Suppressor macrophage treated with lipopolysaccharide for 4 hours (primary cell): ENCODE measurements around the gene MAD2L2.

Source experiments
- DNase-seq: peaks from one replicate; pipeline ENCODE4 v3.0.0-alpha.2; 2020

Gene MAD2L2

DNA sequence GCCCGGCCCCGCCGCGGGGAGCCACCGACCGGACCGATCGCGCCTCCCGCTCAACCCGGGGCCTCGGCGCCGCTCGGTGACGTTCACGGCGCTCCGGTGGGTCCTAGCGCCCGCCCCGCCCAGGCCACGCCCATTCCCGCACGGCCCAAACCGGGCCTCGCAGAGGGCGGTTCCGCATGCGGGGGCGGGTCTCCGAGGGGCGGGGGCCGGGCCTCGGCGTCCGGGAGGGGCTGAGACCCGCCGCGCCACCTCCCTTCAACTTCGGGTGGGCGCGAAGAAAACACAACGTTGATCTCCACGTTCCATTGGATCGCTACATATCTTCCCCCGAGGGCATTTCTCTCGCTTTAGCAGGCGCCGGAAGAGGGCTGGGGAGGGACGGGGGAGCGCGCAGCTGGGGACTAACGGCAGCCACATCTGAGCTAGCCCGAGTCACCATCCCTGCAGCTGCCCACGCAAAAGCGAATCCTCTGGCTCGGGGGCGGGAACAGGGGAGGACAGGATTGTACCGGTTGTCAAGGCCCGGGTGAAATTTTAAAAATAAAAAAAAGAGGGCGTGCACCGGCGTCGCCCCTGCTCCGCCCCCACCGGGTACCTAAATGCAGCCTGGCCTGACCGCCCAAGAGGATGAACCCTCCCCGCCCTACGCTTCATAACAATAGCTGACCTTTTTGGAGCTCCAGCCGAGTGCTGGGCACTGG, at the start of gene MAD2L2:
Gene MAD2L2 (minus strand): TSS at position 78 of the 701 bp plus-strand sequence. CDS start 547 bp downstream, outside the sequence.
- DNase-seq, result peak; percentile 92

DNA sequence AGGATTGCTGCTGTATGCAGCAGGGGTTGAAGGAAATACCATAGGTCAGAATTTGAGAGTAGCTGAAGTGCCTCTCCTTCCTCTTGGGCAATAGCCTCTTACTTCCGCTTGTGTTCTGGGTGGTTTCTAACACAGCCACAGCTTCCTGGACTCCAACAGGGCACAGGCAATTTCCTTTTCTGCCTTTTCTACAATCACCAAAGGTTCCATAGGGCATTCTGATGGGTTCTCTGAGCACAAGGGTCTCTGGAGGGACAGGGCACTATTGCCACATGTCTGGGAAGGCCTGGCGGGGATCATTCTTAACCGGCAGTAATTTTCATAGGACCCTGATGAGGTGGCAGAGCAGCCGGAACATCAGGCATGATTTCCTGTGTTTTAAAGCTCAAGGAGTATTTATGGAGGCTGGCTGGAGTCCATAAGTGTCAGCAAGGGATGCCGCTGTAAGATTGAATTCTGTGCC, 49.5 kb upstream of the MAD2L2 start:
- peak; percentile 84 for DNase-seq

DNA sequence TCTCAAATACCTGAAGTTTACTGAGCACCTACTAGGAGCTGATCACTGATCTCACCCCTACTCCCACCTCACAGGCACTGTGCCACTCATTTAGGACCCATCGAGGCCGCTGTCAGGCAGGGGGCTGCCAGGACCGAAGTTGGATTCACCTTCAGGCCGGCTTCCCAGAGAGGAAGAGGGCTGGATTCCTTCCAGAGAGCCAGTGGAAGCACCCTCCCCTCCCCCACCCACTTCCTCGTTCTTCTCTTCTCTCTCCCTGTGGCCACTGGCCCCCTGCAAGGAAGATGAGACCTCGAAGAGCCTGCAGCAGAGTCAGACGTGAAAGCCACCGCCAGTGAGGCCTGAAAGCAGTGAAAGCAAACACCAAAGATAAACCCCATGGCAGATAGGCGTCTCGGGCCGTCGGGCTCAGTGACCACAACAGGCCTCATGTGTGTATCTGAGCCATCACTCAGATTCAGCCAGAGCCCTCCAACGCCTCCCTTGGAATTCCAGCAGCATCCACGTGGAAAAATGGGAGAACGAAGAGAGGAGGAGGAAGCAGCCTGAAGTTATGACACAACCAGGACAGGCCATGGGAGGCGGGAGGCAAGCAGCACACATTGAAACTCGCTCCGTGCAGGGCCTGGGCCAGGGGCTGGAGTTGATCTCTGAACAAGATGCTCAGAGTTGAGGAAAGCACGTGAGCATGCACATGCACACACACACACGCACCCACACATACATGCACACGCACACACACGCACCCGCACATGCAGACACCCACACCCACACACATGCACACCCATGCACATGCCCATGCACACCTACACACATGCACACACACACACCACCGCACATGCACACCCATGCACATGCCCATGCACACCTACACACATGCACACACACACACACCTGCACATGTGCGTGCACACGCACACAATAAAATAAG, 48.8 kb upstream of the MAD2L2 start:
- no peak for DNase-seq

DNA sequence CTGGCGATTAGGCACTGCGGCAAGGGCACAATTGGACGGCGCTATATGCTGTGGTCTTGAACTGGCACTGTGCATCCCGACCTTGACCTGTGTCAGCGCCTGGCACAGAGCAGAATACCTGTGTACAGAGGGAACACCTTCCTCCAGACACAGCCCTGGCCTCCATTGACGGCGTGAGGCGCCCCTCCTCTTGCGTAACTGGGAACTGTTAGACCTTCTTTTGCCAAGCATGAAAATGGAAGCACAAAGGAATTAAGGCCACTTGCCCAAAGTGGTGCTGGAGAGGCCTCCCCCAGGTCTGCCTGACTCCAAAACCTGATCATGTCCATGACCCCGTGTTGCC, 48.2 kb upstream of the MAD2L2 start:
- no peak for DNase-seq

DNA sequence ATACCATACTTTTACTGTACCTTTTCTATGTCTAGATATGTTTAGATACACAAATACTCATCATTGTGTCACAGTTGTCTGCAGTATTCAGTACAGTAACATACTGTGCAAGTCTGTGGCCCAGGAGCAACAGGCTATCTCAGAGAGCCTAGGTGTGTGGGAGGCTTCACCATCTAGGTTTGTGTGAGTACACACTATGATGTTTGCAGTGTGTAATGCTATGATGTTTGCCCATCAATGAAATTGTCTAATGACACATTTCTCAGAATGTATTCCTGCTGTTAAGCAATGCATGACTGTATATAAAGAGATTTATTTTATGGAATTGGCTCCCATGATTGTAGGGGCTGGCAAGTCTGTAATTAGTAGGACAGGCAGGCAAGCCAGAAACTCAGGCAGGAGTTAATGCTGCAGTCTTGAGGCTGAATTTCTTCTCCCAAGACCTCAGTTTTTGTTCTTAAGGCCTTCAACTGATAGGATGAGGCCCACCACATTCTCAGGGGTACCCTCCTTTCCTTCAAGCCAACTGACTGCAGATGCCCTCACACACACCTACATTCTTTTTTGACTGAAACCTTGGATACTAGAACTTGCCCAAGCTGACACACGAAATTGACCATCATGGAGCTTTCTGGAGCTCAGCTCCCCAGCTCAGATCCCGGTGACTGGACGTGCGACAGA, 47.3 kb upstream of the MAD2L2 start:
- no peak for DNase-seq

DNA sequence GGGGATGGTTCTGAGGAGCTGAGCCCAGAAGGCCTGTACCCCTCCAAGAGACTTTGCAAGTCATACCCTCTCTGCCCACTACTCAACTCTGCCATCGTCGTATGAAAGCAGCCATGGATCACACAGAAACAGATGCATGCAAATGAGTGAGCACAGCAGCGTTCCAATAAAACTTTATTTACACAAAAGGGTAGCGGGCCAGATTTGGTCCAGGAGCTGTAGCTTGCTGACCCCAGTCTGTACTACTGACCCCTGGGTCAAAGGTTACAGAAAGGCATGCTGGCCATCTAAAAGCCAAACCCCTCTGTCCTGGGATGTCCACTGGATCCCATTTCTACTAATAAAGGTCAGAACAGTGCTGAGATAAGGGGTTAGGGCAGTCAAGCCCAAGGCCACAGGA, 46.2 kb upstream of the MAD2L2 start:
- DNase-seq, result no peak

DNA sequence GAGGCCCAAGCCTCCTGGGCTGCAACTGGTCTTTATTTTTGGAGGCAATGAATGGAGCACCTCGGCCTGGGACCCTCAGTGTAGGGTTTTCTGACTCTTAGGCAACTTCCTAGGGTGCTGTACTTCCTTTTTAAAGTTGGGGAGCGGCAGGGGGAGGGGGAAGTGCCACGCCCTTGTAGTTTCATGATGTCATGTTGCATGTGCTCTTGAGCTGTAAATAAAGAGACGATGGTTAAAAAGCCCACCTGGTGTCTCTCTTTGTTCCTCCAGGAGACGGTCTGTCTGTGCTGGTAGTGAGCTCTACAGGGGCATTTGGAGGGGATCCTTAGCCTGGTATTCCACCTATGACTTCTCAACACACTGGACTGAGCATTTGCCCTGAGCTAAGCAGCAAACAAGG, 44.7 kb upstream of the MAD2L2 start:
- DNase-seq, result no peak

DNA sequence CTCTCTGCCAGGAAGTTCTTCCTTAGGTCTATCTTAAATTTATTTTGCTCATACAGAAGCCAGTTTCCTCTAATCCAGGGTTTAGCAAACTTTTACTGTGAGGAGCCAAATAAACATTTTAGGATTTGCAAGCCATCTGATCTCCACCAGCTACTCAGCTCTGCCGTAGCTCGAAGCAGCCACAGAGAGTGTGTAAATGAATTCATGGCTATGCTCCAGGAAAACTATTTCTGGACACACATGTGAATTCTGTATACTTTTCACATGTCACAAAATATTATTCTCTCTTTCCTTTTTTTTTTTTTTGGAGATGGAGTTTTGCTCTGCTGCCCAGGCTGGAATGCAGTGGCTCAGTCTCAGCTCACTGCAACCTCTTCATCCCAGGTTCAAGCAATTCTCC, 41.6 kb upstream of the MAD2L2 start:
- no peak for DNase-seq

DNA sequence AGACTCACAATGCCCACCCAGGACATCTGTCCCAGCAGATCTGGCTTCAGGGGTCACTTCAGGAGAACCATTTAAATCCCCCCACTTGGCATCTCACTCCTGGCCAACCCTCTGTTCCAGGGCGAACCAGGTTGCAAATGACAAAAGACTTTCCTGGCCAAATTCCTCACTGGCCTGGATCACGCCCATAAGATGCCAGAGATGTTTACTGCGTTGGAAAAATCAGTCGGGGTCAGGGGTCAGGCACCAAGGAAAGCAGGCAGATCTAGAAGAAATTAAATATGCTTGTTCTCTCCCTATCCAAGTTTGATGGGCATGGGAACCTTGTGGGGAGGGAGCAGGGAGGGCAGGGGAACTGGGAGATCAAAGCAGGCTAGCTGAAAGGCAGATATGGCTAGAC, 40.4 kb upstream of the MAD2L2 start:
- DNase-seq, result no peak

DNA sequence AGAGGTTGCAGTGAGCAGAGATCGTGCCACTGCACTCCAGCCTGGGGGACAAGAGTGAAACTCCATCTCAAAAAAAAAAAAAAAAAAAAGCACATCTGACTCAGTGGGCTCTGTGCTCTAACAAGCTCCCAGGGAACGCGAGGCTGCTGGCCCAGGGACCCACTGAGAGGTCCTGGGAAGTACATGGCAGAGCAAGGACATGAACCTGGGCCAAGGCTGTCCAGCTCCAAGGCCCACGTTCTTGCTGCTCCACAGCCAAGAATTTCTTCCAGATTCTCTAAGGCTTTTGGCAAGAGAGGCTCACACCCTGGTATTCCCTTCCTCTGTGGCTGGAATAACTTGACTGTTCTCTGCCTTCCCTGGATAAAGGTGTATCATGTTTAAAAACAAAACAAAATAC, 39.6 kb upstream of the MAD2L2 start:
- no peak for DNase-seq

DNA sequence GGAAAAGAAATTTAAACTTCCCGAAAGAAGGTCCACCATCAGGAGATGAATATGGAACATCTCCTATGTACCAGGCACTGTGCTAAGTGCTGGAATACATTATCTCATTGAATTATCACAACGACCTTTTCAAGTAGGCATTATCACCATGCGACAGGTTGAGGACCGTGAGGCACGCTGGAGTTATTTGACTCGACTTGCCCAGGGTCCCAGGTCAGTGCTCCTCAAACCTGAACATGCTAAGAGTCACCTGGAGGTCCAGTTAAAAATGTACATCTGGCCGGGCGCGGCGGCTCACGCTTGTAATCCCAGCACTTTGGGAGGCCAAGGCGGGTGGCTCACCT, 39.1 kb upstream of the MAD2L2 start:
- no peak for DNase-seq

DNA sequence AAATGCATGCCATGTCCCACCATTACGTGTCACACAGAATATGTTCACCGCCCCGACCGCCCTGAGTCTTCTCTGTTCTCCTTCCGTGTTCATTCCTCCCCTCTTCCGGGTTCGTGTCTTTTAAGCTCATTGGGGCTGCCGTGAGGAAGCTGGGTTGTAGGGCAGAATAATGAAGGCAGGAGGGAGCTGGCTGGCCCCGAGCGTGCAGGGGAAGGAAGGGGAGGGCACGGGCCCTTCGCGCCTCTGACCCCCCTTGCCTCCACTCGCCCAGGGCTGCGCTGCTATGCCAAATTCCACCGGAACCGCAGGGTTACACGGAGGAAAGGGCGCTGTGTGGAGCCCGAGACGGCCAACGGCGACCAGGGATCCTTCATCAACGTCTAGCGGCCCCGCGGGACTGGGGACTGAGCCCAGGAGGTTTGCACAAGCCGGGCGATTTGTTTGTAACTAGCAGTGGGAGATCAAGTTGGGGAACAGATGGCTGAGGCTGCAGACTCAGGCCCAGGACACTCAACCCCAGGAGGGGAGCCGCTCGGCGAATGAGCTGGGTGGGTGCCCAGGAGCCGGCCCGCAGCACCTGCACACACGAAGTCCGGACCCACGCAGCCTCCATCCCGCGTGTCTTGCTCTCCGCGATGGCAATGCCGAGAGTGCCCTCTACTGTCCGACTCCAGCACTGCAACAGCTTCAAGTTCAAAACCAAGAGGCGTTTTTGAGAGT, 38.5 kb upstream of the MAD2L2 start:
- peak; percentile 87 for DNase-seq

DNA sequence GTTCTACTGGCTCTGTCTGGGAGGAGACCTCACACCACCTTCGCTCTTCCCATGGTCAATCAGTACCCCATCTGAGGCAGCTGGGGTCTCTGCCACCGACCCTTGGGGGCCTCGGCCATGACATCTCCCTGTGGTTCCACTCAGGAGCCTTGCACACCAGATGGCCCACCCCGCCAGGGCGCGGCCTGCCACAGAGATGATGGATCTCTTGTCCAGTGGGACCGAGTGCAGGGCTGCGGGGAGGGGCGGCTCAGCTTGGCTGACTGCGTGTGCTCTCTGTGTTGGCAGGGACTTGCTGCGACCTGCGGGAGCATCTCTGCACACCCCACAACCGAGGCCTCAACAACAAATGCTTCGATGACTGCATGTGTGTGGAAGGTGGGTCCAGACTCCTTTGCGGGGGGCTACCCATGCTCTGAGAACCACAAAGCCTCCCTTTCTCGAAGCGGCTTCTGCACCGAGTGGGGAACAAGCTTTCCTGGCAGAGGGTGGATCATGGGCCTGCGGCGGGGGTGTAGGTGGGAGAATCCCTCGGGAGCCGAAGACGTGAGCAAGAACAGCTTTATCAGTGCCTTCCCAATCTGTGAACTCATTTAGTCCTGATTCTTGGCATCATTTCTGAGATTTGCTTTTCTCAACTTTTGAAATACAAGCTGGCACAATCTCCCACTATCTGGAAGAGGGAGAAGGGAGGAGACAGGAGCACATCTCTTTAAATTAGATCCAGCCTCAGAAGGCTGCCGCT, 34.1 kb upstream of the MAD2L2 start:
- no peak for DNase-seq

DNA sequence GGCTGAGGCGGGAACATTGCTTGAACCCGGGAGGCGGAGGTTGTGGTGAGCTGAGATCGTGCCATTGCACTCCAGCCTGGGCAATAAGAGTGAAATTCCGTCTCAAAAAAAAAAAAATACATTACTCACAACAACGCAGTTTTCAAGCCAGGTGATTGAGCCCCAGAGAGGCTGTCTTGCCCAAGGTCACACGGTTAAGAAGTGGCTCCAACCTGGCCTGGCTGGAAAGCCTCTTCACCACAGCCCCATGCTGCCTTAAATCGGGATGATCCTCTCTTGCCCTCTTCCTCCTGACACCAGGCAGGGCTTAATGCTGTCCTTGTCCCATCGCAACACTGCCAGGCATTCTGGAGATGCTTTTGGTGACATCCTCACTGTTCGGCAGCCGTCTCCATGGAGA, 32.1 kb upstream of the MAD2L2 start:
- no peak for DNase-seq

DNA sequence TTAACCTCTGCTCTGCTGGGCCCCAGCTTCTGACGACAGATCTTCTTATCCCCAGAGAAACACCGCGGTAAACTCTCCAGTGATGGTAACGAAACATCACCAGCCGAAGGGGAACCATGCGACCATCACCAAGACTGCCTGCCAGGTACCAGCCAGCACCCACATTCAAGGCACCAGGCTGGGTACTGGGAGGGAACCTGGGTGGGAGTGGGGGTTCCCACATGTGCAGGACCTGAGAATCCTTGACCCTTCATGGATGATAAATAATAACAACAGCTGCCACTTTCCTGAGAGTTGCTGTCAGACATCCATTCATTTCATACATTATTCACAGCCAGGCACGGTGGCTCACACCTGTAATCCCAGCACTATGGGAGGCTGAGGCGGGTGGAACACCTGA, 31.3 kb upstream of the MAD2L2 start:
- no peak for DNase-seq

DNA sequence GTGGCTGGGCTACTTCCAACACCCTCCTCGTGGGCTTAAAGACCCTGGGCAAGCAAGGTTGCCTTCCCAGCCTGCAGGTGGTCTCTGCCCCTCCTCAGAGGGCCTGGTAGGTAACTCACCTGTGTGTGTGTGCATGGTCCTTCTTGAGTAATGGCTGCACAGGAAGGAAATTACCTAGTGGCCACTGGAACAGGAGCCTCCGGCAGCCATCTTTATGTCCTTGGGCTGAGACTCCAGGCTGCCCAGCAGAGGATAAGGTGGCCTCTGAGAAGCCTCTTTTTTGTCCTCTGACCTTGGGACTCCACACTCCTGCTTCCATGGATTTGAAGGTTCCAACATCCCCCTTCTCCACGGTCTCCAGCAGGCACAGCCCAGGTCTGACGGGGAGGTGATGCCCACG, 30.5 kb upstream of the MAD2L2 start:
- no peak for DNase-seq

DNA sequence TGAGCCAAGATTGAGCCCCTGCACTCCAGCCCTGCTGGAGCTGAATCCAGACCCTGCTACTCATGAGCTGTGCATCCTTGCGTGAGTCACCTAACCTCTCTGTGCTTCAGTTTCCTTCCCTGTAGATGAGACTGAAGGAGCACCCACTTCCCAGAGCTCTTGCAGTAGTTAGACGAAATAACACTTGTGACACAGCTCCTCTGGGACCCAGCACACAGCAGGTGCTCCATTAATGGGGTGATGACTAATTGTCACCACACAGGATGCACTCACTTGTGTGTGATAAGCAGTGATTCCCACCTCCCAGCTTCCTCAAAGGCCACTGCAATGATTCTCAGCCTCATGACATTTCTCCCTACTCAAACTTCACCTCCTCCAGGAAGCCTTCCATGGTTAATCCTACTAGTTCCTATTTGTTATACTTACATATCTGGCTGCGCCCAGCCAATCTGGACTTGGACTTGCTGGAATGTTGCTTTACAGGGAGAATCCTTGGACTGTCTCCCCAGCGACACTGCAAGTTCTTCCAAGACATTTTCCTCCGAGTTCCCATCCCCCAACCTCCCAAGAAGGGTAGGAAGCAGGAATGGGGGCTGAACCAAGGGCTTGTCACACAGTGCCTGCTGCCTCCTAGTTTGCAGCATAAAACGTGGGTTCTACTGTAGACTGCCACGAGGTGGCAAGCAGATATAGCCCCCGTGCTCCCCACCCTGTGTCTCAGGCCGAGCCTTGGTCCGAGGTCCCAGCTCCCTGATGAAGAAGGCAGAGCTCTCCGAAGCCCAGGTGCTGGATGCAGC, 27.8 kb upstream of the MAD2L2 start:
- peak; percentile 65 for DNase-seq

DNA sequence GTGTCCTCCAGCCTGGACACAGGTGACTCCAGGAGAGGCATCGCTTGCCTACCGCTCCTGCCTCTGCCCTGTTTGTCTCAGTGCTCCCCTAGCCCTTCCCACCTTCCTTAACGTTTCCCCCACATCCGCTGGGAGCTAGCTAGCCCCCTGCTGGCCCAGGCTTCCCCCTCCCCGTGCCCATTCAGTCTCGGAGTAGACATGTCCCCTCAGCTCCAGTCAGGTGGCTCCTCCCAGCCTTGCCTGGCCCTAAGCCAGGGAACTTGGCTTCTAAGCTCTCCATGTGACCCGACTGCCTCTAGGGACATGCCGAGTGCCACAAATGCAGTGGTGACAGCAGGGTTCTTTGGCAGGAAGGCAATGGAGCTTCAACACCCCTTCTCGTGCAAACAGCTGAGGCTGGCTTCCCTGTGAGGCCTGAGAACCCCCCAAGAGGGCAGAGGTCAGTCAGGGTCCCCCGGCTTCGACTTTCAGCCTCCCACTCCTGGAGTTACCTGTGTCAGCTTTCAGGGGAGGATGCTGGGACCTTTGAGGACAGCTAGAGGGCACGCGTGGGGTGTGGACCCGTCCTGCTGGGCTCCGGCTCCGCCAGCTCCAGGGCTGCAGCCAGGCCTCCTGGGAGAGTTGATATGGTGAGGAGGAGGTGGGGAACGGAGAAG, 26.8 kb upstream of the MAD2L2 start:
- DNase-seq, result no peak

DNA sequence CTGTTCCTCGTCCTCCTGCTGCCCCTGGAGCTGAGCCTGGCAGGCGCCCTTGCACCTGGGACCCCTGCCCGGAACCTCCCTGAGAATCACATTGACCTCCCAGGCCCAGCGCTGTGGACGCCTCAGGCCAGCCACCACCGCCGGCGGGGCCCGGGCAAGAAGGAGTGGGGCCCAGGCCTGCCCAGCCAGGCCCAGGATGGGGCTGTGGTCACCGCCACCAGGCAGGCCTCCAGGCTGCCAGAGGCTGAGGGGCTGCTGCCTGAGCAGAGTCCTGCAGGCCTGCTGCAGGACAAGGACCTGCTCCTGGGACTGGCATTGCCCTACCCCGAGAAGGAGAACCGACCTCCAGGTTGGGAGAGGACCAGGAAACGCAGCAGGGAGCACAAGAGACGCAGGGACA, 25.3 kb upstream of the MAD2L2 start:
- DNase-seq, result no peak

DNA sequence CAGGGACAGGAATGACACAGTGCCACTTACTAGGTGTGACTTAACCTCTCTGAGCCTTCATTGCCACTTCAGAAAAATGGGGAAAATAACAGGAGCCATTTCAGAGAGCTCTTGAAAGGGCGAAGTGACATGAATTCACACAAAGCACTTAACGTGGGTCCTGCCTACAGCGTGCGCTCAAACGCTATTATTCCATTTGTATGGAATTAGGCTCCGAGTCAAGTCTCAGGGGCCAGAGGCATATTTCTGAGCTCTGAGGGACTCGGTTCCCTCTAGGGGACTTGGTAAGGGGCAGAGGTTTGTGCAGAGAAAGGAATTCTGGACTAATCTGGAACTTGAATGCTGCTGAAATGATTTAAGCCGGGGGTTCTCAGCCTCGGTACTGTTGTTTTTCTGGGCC, 24.6 kb upstream of the MAD2L2 start:
- no peak for DNase-seq
